Ramos (cell line): ENCODE measurements around the gene UNC93B1.

Source experiments
- in situ Hi-C: fragments of 300-500 bp; cut with MboI; formaldehyde crosslinking; loops from one replicate; pipeline ENCODE4 v1.14.3; 2022; ENCODE audit warnings: low sequenced_read_pairs; ENCODE audit not compliant: unreplicated experiment

Gene UNC93B1

GRCh38 chr11:68040957-68041591 lies 37.2 kb upstream of the UNC93B1 start:
- in situ Hi-C loops: no loop called here

GRCh38 chr11:68040101-68040956 lies 36.4 kb upstream of the UNC93B1 start:
- in situ Hi-C loops: no loop called here

GRCh38 chr11:68039526-68040086 lies 35.7 kb upstream of the UNC93B1 start:
- in situ Hi-C loops: no loop called here

- in situ Hi-C loops: no loop called here
These were observed 35.0 kb upstream of the UNC93B1 start, which contains the start of gene TCIRG1 for GRCh38 chr11:68038718-68039525. TCIRG1 (plus strand) TSS chr11:68039025; CDS start chr11:68041272, 2,247 bp downstream.

- in situ Hi-C loops: no loop called here
These were observed 34.4 kb upstream of the UNC93B1 start for GRCh38 chr11:68038226-68038717.

- in situ Hi-C loops: no loop called here
These were observed 33.7 kb upstream of the UNC93B1 start for GRCh38 chr11:68037411-68038225.

GRCh38 chr11:68036717-68037239 lies 32.9 kb upstream of the UNC93B1 start:
- in situ Hi-C loops: no loop called here

- in situ Hi-C loops: no loop called here
These were observed 32.3 kb upstream of the UNC93B1 start for GRCh38 chr11:68036141-68036716.

GRCh38 chr11:68035266-68035876 lies 31.5 kb upstream of the UNC93B1 start:
- in situ Hi-C loops: no loop called here

GRCh38 chr11:68033708-68034045 lies 29.8 kb upstream of the UNC93B1 start:
- in situ Hi-C loops: no loop called here

GRCh38 chr11:68032997-68033707 lies 29.3 kb upstream of the UNC93B1 start:
- in situ Hi-C loops: no loop called here

GRCh38 chr11:68032003-68032402 lies 28.1 kb upstream of the UNC93B1 start:
- in situ Hi-C loops: no loop called here

GRCh38 chr11:68031144-68031464 lies 27.2 kb upstream of the UNC93B1 start:
- in situ Hi-C loops: no loop called here

GRCh38 chr11:68030318-68031143 lies 26.6 kb upstream of the UNC93B1 start, which contains the start of gene NDUFS8:
NDUFS8 (plus strand) TSS chr11:68030681; CDS start chr11:68032152, 1,471 bp downstream.
- in situ Hi-C loops: no loop called here

GRCh38 chr11:68028802-68029545 lies 25.1 kb upstream of the UNC93B1 start:
- in situ Hi-C loops: no loop called here

- in situ Hi-C loops: no loop called here
These were observed 23.8 kb upstream of the UNC93B1 start for GRCh38 chr11:68027667-68028066.
